PC-3 (cell line): ENCODE data around the gene TBC1D5.

Experiments
- EZH2 ChIP-seq: fragments of 300-600 bp; sonication (generic); IDR thresholded peaks from one replicate; pipeline ENCODE4 v1.6.1; 2017; ENCODE audit warnings: antibody characterized with exemption, mild to moderate bottlenecking, low read length; ENCODE audit not compliant: unreplicated experiment
- TF ChIP-seq, protein P1 (sequence below): fragments of 300-600 bp; sonication (generic); conservative IDR thresholded peaks from 2 replicates; pipeline ENCODE4 v1.5.1; 2017; ENCODE audit warnings: antibody characterized with exemption, low read depth, mild to moderate bottlenecking, low read length

- TF ChIP-seq, protein P1, sequence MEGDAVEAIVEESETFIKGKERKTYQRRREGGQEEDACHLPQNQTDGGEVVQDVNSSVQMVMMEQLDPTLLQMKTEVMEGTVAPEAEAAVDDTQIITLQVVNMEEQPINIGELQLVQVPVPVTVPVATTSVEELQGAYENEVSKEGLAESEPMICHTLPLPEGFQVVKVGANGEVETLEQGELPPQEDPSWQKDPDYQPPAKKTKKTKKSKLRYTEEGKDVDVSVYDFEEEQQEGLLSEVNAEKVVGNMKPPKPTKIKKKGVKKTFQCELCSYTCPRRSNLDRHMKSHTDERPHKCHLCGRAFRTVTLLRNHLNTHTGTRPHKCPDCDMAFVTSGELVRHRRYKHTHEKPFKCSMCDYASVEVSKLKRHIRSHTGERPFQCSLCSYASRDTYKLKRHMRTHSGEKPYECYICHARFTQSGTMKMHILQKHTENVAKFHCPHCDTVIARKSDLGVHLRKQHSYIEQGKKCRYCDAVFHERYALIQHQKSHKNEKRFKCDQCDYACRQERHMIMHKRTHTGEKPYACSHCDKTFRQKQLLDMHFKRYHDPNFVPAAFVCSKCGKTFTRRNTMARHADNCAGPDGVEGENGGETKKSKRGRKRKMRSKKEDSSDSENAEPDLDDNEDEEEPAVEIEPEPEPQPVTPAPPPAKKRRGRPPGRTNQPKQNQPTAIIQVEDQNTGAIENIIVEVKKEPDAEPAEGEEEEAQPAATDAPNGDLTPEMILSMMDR: no peak
- no peak for TF ChIP-seq EZH2
These were observed 347.8 kb downstream of the TBC1D5 start for GRCh38 chr3:17394541-17395155.
